ENCODE results near the gene C1QL4. TPM values are rescaled to one million over a fixed set of nuclear protein-coding genes. Genes with fewer than 3 reads are reported as not detected.

The C1QL4 gene
- total and polyA plus RNA-seq, 9 of the 15 experiments (the other 6 are each of a cell fraction or from before 2014, with no cell fraction given), result 0.08 to 2.1 (median 0.31) TPM

DNA sequence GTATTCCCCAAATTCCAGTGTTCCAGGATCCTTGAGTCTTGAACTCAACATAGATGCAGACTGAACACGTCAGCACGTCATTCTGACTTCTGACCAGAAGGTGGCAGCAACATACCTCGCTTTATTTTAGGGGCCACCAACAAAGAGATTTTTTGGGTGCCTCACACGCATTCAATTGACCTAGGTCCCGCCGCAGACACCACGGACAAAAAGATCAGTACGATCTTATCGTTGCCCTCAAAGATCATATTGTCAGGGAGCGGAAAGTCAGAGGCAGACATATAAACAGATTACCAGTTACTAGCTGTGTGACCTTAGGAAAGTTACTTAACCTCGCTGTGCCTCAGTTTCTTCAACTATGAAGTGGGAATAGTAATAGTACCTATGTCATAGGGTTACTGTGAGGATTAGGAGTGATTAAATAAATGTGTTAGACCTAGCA, 48.6 kb downstream of the C1QL4 start (continued):
- TF ChIP-seq, protein P1, sequence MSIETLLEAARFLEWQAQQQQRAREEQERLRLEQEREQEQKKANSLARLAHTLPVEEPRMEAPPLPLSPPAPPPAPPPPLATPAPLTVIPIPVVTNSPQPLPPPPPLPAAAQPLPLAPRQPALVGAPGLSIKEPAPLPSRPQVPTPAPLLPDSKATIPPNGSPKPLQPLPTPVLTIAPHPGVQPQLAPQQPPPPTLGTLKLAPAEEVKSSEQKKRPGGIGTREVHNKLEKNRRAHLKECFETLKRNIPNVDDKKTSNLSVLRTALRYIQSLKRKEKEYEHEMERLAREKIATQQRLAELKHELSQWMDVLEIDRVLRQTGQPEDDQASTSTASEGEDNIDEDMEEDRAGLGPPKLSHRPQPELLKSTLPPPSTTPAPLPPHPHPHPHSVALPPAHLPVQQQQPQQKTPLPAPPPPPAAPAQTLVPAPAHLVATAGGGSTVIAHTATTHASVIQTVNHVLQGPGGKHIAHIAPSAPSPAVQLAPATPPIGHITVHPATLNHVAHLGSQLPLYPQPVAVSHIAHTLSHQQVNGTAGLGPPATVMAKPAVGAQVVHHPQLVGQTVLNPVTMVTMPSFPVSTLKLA (conservative IDR thresholded peaks at IDR 0.05), result 0 out of 4 replicates have a peak, but pooled peaks of 1 of the 2 experiments have one; percentile 14
- no peak for TF ChIP-seq ZBTB17 (CRISPR knock-in tag; IDR thresholded peaks at IDR 0.05)
- TF ChIP-seq BRCA1 (IDR thresholded peaks at IDR 0.05), result no peak
- TF ChIP-seq BRCA1 (CRISPR knock-in tag; IDR thresholded peaks at IDR 0.05), result no peak
- no peak for TF ChIP-seq EP400 (IDR thresholded peaks at IDR 0.05)
- peak; percentile 98; the same call in 1 of the 2 replicates for TF ChIP-seq SMARCA5 (IDR thresholded peaks at IDR 0.05)
- TF ChIP-seq, protein P2, sequence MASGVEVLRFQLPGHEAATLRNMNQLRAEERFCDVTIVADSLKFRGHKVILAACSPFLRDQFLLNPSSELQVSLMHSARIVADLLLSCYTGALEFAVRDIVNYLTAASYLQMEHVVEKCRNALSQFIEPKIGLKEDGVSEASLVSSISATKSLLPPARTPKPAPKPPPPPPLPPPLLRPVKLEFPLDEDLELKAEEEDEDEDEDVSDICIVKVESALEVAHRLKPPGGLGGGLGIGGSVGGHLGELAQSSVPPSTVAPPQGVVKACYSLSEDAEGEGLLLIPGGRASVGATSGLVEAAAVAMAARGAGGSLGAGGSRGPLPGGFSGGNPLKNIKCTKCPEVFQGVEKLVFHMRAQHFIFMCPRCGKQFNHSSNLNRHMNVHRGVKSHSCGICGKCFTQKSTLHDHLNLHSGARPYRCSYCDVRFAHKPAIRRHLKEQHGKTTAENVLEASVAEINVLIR (CRISPR knock-in tag; IDR thresholded peaks at IDR 0.05), result no peak
- TF ChIP-seq PCBP1 (IDR thresholded peaks at IDR 0.05; ENCODE audit: low read depth, low read length, poor library complexity, severe bottlenecking), result no peak
- no peak for TF ChIP-seq ZNF232 (CRISPR knock-in tag; IDR thresholded peaks at IDR 0.05)
- no peak for TF ChIP-seq SP1 (CRISPR knock-in tag; IDR thresholded peaks at IDR 0.05)
- TF ChIP-seq, protein P3, sequence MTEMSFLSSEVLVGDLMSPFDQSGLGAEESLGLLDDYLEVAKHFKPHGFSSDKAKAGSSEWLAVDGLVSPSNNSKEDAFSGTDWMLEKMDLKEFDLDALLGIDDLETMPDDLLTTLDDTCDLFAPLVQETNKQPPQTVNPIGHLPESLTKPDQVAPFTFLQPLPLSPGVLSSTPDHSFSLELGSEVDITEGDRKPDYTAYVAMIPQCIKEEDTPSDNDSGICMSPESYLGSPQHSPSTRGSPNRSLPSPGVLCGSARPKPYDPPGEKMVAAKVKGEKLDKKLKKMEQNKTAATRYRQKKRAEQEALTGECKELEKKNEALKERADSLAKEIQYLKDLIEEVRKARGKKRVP (CRISPR knock-in tag; IDR thresholded peaks at IDR 0.05), result no peak
- TF ChIP-seq ZNF184 (CRISPR knock-in tag; IDR thresholded peaks at IDR 0.05), result no peak
- TF ChIP-seq STAT5B (CRISPR knock-in tag; IDR thresholded peaks at IDR 0.05), result no peak
- no peak for TF ChIP-seq POLR2A (conservative IDR thresholded peaks at IDR 0.05)
- no peak; the same call in 1 of the 2 replicates for TF ChIP-seq L3MBTL2 (IDR thresholded peaks at IDR 0.05)
- no peak for TF ChIP-seq CBFA2T3 (IDR thresholded peaks at IDR 0.05)
- no peak for TF ChIP-seq FOSL1 (tag; conservative IDR thresholded peaks at IDR 0.05)
- no peak for TF ChIP-seq ZZZ3 (IDR thresholded peaks at IDR 0.05)
- TF ChIP-seq ETV6 (IDR thresholded peaks at IDR 0.05; ENCODE audit: borderline replicate concordance in 1 of 2, low read depth in 2 of 2, low read length in 1 of 2), result no peak
- no peak for TF ChIP-seq ETV6 (CRISPR knock-in tag; IDR thresholded peaks at IDR 0.05; ENCODE audit: borderline replicate concordance)
- no peak for TF ChIP-seq SETDB1 (IDR thresholded peaks at IDR 0.05; ENCODE audit: low read length)
- no peak for TF ChIP-seq CBFB (CRISPR knock-in tag; IDR thresholded peaks at IDR 0.05)
- TF ChIP-seq CAMTA2 (CRISPR knock-in tag; conservative IDR thresholded peaks at IDR 0.05), result no peak
- TF ChIP-seq BACH1 (tag; IDR thresholded peaks at IDR 0.05), result no peak
- TF ChIP-seq, protein P4, sequence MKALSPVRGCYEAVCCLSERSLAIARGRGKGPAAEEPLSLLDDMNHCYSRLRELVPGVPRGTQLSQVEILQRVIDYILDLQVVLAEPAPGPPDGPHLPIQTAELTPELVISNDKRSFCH (CRISPR knock-in tag; IDR thresholded peaks at IDR 0.05), result no peak
- TF ChIP-seq, protein P4 (tag; IDR thresholded peaks at IDR 0.05), result no peak
- no peak for TF ChIP-seq NCOA4 (IDR thresholded peaks at IDR 0.05; ENCODE audit: partially characterized antibody)
- peak in 1 of 2 experiments; percentile 24; a peak in 1 of 4 replicates for TF ChIP-seq RCOR1 (IDR thresholded peaks at IDR 0.05; ENCODE audit: borderline replicate concordance in 1 of 2, low read depth in 2 of 2, low read length in 2 of 2)

Measured in K562 (cell line).